HG03460 (cell line): ENCODE data around the gene ANKFN1.
"Not testable (repeated sequence)": the region's sequence is repeated elsewhere in the genome, so short reads cannot be mapped to it uniquely, and the experiment has no call there.

Source experiments
- ATAC-seq: cut with Tn5 transposase; IDR thresholded peaks from one replicate; pipeline ENCODE4 v1.9.1; 2021; ENCODE audit not compliant: unreplicated experiment

The ANKFN1 gene

DNA sequence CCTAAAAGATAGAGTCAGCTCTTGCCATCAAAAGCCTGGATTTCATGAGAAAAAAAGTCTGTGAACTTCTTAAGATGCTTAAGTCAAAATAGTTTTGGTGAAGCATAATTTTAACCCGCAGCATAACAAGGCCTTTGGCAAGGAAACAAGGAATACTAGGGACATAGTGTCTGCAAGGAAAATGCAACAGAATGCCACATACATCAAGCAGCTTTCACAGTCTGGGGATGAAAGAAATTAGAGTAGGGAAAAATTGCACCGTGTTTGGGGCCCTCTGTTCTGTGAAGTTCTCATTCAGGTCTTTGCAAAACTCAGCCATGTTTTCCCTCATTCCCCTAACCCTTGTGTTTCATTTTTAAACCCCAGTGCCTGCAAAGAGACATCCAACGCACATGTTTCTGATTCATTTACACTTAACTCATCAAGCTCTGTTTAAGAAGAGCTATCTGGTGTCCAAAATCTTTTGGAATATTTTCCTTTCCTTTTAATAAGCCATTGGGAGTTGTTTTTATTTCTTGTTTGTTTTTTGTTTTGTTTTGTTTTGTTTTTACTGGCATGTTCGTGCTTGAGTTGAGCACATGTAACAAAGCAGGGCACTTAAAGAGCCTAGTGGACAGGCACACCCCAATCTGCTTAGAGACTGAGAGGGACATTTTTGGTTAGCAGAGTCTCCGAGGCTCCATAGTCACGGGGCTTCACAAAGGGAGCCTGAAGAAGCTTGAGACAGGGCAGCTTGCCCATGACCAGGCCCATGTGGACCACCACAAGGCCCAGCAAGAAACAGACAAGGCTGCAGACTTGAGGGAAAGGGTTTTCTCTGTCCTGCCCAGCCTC lies 116.5 kb downstream of the ANKFN1 start:
- no peak for ATAC-seq

DNA sequence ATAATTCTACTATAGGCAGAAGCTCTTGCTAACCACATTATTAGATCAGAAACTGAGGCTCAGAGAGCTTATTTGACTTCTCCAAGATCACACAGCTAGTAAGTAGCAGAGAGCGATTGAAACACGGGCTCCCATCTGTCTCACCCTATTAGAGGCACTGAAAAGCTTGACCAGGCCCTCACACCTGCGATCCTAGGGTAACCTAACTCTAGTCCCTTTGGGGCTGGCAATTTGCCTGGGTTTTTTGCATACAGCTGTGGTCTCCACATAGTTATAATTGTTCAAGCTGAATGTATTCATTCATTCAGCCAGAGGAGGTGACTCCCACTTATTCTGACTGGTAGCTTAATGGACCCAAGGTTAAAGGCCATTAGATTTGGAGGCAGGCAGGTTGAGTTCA lies 121.2 kb downstream of the ANKFN1 start:
- ATAC-seq: no peak

DNA sequence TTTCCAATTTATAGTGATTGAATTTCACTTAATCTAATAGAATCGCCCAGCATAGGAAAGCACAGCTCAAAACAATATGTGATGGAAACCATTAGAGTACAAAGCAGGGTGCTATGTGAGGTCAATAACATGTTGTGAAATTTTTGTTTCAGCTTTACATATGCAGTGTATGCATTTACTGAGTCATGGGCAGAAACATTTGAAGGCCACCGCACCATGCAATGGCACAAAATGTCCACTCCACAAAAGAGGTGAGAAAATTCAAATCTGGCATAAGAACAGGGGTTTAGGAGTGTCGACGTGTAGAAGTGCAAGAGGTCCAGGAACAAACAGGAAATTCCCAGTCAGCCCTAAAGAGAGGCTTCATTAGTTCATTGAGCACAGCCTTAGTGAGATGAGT lies 131.2 kb downstream of the ANKFN1 start:
- ATAC-seq: no peak

DNA sequence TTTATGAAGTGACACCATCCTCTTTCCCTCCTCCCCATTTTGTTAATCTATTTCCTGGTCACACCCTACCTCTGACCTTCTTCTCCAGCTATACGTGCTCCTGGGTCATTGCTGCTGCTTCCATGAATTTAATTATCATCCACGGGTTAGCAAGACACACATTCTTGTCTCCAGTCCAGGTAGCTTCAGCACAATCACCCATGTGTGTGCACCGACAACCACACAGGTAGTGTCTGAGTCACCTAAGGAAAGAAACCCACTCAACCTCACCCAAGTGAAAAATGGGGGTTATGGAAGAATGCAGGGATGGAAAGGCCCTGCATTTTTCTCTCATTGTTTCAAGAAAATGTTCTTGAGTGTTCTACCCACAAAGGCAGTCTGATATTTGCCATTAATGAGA lies 135.5 kb downstream of the ANKFN1 start:
- ATAC-seq: not testable (repeated sequence)

DNA sequence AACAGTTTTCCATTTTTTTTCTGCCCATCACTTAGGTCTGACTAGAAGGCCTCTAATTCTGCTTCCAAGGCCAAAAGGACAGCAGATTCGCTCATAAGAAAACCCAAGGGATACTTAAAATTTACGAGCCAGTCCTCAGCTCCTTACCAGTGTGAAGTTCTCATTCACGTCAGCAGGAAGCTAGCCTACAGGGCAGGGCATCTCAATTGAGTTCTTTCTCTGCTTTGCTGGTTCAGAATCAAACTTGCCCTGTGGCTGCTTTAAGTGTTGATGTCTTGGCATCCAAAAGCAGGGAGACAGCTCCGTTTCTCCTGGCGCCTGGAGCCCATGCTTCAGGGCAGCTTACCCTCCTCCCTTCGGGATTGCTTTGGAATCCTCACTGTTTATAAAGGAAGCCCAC lies 136.0 kb downstream of the ANKFN1 start:
- no peak for ATAC-seq

DNA sequence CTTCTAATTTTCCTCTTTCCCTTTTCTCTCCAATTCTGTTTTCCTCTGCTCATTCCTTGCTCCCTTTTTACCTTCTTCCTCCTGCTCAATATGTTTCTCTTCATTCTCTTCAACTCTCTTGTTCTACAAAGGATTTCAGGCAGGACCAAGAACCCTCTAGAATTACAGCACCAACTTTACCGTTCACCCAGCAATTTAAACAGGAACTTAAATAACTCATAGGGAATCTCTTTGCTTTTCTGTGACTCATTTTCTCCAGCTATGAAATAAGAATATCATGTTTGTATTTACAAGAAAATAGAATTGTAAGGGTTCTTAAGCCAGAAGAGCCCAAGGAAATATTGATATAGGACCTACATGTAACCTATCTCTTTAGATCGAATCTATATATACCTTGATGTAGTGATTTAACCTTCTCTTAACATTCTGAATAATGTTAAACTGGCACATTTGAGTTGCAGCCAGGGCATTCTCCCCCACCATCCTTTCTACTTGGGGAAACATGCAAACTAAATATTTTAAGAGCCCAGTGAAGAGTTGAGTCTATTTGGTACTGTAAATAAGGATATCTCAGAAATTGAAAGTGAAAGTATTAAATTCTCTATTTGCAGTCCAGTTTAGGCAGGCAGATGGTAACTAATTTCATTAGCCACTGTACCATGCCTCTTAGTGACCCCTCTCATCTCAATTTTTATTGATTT lies 137.0 kb downstream of the ANKFN1 start:
- ATAC-seq: no peak

DNA sequence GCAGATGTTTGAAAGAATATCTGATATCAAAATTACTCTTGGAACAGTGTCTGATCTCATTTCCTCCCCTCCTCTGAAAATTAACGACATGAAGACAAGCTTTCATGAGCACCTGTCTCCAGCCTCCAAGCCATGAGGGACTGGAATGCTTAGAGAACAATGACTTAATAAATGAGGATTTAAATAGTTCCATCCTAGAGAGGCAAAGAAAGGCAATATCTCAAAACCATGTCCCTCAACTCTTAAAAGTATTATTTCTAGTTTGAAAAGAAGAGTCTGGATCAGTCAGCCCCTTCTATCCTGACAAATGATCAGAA lies 137.5 kb downstream of the ANKFN1 start:
- no peak for ATAC-seq

DNA sequence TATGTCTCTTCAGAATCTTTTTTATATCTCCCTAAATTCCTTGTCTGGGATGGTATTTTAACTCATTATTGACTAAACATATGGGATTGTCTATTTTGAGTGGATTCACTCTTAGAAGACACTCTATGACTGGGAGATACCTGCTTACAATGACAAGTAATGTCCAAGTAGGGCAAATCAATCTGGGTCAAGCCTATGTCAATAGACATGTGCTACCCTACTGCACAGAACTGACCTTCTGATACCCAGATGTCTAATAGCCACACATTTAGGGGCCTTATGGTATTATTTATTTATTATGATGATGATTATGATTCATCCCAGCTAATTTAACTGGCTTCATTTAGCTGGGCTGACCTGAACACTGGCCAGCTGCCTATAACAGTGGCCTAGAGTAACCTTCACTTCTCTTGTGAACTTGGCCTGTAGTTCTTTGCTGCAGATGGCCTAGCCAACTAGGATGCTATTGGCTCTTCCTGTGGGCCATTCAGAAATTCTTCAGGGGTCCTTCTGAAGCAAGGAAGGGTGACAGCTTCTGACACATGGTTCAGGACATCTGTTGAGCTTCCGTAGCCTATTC lies 138.0 kb downstream of the ANKFN1 start:
- no peak for ATAC-seq

DNA sequence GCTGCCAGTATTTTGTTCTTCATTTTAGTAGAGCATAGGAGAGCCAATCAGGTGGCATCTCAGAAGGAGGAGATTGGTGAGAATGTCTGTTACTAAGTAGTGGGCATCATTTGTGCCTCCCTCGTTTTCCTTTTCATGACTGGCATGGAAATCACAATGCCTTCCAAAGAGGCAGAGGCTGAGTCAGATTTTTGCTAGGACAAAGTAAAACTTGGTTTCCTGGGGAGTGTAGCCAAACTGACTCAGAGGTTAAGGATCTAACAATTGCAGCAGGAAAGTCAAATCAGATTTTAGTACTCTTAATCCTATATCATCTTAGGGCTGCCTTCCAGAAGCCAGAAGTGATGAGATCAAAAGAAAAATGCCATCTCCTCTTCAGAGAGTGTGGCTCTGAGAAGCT lies 138.7 kb downstream of the ANKFN1 start:
- no peak for ATAC-seq

DNA sequence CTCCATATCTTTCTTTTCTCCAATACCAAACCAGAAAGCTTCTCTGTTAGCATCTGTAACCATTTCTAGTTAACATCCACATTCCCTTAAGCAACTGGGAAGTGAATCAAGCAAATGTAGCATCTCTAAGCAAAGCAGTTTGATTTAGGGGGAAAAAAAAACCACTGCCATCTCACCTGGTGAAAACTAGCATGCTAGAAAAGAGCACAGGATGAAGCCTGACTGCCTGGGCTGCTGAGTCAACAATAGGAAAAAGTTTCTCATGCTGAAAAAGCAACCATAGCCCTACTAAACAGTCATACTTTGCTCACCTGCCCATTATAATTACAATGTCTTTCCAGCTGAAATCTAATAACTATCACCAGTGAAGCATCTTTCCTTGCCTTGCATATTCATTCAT lies 139.3 kb downstream of the ANKFN1 start:
- no peak for ATAC-seq

DNA sequence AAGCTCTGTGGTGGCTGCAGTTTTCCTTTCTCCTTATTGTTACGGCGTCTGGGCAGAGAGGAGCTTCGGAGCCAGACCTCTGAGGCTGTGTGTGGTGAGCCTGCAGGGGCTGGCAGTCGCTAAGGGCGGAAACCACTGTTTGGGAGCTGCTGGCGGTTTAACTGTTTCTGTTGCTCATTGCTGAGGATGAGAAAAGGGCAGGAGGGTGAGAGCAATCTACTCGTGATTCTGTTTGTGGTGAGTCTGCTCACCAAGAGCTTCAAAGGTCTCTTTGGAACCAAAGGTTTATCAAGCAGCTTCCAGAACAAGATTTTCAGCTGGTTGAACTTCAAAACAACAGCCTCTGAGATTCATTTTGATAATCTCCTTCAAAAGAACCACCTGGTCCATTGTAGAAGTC lies 143.9 kb downstream of the ANKFN1 start:
- no peak for ATAC-seq

DNA sequence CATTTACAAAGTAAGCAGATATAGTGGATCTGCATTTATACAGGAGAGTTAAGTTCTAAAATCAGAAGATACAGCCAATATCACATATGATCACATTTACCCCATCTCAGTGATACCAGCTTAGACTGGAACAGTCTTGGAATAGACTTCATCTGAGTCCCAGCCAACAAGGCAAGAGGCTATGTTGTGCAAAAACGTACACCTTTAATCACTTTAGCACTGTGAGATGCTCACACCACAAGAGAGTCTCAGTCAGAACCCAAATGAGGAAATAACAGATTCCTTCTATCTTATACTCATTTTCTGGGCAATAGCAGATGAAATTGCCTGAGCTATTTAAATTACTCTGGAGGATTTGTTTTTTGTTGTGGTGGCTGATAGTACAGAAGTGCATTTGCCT lies 145.6 kb downstream of the ANKFN1 start:
- ATAC-seq: no peak

DNA sequence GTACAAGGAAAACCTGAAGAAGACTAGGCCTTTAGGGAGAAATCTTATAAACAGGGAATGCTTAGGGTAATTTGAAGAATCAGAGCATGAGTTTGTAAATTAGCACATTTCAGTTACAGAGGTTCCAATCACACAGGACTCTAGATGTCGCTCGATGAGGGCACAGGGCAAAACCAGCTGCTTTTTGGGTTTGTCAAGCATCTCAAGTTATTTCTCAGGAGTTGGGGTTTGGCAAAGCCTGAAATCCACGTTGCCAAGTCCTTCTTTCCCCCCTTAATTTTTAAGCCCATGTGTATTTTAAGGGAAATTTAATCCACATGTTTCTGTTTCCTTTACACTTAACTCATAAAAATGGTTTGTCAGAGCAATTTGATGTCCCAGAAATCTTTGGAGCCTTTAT lies 146.9 kb downstream of the ANKFN1 start:
- ATAC-seq: no peak

DNA sequence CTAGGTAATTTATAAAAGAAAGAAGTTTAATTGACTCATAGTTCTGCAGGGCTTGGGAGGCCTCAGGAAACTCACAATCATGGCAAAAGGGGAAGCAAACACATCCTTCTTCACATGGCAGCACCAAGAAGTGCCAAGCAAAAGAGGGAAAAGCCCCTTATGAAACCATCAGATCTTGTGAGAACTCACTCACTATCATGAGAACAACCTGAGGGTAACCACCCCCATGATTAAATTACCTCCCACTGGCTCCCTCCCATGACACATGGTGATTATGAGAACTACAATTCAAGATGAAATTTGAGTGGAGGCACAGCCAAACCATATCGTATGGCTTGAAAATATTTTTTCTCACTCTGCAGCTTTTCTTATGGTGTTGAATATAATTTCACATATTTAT lies 151.7 kb downstream of the ANKFN1 start:
- no peak for ATAC-seq

DNA sequence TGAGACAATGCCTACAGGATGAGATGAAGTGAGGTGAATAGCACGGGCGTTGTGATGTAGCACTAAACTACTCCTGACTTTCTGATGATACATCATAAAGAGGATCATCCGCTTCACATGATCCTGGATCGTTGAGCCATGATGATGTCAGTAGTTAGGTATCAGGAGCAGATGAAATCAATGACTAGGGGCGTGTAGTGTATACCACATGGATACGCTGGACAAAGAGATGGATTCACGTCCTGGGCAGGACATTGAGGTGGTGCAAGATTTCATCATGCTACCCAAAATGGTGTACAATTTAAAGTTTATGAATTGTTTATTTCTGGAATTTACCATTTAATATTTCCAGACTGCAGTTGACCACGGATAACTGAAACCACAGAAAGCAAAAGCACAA lies 156.6 kb downstream of the ANKFN1 start:
- ATAC-seq: no peak

DNA sequence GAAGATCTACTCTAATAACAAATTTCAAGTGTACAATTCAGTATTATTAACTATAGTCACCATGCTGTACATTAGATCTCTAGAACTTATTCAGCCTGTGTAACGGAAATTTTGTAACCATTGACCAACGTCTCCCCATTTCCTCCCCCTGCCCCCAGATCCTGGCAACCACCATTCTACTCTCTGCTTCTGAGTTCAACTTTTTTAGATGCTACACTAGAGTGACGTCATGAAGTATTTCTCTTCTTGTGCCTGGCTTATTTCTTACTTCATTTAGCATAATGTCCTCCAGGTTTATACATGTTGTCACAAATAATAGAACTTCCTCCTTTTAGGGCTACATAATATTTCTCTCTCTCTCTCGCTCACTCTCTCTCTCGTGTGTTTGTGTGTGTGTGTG lies 157.5 kb downstream of the ANKFN1 start:
- ATAC-seq: no peak

DNA sequence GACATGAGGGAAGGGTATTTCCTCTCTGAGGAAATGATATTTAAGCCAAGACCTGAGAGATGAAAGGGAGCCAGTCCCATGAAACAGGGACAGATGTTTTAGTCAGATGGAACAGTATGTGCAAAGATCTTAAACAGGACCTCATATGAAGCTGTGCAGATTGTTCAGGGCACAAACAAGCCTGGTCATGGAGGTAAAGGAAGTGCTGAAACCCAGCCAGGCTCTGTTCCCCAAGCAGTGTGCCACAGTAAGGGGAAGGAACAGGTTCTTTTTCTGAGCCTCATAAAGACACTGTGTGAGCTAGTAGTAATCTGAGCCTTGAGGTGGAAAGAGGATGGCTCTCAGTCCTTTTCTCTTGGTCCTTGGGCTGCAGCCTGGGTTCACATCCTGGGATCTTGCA lies 159.9 kb downstream of the ANKFN1 start:
- no peak for ATAC-seq

DNA sequence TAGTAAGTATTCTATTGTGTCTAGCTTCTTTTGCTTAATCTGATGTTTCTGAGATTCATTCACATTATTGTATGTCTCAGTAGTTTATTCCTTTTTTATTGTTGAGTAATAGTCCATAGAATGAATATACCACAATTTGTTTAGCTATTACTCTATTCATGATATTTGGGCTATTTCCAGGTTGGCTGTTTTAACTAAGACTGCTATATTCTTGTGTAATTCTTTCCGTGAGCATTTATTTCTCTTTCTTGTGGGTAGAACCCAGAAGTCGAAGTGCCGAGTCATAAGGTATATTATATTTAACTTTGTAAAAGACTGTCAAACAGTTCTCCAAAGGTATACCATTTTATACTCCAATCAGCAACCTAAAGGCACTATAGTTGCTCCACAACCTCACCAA lies 160.8 kb downstream of the ANKFN1 start:
- no peak for ATAC-seq

DNA sequence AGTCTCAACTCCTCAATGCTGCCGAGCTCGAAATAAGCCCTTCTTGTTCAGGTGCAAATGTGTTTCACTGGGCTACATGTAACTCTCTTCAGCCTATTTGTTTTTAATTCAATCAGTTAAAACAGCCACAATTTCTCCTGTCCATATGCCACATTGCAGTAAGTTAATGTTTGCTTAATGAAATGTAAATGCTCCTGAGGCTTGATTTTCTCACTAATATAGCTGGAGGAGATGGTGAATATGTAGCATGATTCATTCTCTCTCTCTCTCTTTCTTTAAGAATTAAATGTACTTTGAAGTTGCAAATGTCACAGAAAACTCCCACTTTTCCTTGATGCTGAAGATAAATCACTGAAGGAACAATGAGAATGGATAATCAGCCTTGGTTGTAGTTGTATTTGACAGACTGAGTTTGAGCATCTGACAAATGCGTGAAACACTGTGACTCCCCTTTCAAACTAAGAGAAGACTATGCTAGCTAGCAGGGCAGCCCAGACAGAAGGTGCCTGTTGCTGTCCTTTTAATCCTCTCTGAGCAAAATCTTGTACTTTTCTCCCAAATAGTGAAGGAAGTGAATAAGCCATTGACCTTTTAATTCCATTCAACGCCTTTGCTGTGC lies 161.8 kb downstream of the ANKFN1 start:
- no peak for ATAC-seq

DNA sequence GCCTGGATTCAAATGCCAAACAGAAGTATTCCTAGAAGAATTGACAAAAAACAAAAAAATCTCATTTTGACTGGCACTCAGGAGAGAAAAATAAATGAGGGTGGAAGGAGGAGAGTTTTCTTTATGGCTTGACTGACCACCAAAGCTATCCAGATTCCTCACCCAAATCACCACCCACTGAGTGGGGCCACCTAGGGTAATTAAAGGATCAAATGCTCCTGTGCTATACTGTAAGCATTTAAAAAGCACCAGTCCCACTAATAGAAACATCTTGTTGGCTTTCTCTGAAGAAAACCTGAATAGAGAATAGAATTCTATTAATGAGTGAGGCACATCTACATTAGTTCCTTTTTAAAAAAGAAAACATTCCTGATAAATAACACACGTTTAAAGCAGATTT lies 163.3 kb downstream of the ANKFN1 start:
- ATAC-seq: no peak

DNA sequence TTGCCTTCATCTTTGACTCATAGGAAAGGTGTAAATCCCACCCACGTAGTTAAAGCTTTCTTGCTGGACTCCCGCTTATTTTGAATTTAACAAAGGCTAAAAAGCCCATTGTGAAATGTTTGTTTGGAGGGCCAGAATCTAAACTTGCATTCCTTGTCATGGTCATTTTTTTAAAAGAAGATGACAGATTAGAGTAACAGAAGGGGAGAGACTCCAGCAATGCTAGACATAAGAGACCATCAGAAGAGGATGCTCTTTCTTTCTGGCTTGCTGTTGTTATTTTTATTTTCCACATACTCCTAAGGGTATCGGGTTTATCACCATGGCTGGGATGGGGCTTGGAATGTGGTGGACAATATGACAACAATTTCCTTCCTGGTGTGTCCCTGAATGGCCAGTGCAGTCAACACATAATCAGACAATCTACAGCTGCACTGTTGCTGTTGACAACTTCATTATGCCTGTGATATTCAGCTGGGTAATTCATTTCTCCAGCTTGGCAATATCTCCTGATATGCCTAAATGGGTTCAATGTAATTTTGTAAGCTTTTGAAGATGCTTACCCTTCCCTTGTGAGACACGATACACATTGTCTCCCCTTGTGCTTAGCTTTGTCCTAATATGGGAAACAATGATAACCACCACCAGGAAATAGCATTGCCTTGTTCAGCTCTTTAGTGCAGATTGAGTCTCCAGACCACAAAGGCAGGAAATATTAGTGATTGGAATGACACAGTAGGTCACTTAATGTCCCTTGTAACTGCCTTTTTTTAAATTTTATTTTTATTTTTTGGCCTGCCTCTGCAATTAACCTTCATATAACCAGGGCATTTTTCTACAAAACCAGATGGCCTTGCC lies 164.3 kb downstream of the ANKFN1 start:
- ATAC-seq: no peak
